AG20443 (cell line): ENCODE data around the gene VEGFA.
A peak's percentile ranks its signal among the peaks of the same experiment; 100 is the strongest.
"Not testable (repeated sequence)": the region's sequence is repeated elsewhere in the genome, so short reads cannot be mapped to it uniquely, and the experiment has no call there.

Experiments
- DNase-seq: peaks from one replicate; pipeline ENCODE4 v3.0.0; 2012; ENCODE audit warnings: low spot score, mixed read lengths

VEGFA gene

DNA sequence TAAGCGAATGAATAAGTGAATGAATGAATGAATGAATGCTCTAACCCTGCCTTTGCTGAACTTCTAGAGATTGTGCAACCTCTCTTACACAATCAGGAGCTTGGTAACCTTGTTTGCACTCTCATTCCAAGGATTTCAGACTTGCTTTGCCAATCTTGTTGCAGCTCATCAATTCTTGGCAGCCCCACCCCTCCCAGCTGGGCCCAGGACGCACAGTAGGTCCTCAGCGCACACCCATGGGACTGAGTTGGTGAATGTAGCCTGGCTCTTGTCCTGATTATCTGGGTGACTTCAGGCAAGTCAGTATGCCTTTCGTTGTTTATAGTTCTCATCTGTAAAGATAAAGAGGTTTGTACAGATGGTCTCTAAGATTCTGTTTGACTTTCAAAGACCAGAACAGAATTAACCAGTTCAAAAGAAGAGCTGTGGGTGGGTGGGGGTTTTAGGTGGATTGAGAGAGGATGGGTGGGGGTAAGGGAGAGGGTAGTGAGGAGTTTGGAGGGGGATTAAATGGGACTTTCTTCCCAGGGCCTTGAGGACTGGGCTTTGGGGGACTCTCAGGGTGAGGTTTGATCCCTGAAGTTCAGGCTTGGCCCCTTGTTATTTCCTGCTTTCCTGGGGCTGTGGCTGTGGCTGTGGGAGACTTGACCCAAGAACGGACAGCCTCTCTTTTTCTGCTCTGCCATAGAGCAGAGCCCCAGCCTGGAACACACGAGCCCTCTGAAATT, 33.2 kb downstream of the VEGFA start:
- DNase-seq, result peak; percentile 29

DNA sequence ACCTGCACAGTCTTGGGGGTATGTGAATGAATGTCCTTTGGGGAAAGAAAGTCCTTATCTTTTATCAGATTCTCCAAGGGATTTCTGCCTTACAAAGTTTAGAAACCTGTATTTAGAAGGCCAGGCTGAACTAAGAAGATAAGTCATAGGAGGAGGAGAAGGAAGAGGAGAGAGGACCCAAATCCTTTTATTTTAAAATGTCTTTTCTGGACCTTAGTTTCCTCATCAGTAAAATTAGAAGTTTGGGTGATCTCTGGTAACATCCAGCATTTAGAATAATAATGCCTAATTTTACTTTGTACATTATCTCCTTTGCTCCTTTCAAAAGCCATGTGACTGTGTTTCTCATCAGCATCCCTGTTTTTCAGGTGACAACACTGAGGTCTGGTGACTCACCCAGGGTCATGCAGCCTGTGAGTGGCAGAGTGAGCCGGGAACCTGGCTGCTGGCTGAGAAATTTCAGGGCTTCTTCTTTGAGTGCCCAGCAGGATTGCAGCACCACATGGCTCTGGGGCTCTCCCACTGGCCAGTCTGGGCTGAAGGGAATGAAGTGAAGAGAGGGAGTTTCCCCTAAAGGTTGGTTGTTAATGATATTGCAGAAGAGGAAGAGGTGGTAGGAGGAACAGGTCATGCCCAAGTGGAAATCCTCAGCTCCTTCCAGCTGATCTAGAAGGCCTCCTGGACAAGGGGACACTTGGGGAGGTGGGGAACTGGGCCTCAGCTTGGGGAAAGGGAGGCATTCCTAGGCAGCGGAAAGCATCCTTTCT, 34.0 kb downstream of the VEGFA start:
- no peak for DNase-seq

DNA sequence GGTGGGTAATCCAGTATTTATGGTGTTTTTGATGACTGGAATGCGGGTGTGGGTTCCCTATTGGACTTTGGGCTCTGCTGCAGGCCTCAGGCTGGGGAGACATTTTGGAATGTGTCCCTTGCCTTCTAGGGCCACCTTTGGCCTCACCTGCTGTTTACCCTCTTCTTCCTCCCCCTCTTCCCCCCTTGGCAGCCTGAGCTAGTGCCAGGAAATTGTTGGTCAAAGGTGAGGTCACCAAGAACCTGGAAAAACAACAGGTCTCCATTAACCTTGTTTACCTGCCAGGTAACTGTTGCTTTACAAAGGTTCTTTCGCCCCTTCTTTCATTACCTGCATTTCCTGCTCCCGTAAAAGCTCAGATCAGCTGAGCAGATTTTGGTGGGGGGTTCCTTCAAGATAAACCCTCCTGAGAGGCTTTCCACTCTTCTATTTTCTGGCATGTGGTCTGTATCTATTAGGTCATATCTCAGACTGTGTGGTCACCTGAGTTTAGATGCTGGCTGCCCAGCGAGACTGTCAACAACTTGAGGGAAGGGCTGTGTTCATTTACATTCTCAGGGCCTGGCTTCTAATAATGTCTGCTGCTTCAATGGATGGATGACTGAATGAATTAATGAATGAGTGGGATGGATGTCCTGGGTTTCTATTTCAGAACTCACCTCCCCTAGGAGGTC, 34.7 kb downstream of the VEGFA start:
- no peak for DNase-seq

DNA sequence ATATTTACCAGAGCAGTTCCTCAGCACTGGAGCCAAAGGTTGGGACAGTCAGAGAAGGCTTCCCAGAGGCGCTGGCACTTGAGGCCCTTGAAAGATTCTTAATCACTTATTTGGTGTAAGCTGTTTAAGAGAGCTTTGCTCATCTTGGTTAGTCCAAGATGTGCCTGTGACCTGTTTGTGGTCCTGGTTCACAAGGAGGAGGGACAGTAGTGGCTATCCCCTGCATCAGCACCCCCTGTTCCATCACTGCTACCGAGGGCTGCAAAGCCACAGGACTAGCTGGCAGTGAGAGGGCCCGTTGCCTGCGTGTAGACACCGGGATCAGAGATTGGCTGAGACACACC, 35.7 kb downstream of the VEGFA start:
- no peak for DNase-seq

DNA sequence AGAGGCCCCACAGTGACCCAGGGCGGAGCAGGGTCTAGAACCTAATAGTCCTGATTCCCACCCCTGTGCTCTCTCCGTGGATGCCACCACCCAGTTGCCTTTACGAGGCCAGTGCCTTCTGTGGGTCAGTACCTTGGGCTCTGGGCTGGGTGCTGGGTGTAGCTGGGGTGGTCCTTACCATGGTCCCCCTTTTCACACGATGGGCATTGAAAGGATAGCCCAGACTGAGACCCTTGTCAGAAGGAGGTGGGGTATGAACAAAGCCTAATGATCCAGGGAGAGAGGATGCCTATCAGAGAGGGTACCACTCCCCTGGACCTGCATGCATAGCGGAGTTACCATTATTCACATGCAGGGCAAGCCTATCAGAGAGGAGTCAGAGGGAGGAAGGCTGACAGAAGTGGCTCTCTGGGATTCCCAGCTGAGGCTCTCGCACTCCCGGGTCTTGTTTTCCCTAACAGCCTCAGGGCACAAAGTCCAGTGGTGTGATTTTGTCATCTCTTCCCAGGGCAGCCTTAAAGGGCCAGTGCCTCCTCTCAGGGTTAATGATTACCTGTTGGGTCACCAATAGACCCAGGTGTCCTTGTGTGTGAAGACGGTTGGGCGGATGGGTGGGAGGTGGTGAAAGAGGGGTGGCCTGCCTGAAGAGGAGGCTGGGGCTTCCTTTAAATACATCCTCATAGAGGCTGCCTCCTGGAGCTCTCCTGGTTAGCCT, 36.2 kb downstream of the VEGFA start:
- DNase-seq, result peak; percentile 26

DNA sequence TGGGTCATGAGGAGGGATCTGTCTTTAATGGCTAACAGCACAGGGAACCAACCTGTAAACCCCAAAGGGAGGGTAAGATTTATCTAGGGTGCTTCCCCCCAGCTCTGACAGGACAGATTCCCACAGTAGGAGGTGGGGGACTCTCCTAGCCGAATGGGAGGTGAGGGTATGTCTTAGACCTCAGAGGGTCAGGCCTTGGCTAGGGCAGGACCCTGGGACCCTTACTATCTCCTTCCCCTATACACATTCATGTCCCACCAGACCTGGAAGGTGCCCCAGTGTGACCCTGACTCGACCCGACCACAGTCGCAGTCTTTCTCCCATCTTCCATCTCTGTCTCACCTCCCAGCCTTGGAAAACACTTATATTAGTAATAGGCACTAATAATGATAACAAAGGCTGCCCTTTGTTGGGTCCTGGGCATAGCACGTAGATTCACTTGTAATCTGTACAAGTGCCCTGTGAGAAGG, 36.8 kb downstream of the VEGFA start:
- DNase-seq, result no peak

DNA sequence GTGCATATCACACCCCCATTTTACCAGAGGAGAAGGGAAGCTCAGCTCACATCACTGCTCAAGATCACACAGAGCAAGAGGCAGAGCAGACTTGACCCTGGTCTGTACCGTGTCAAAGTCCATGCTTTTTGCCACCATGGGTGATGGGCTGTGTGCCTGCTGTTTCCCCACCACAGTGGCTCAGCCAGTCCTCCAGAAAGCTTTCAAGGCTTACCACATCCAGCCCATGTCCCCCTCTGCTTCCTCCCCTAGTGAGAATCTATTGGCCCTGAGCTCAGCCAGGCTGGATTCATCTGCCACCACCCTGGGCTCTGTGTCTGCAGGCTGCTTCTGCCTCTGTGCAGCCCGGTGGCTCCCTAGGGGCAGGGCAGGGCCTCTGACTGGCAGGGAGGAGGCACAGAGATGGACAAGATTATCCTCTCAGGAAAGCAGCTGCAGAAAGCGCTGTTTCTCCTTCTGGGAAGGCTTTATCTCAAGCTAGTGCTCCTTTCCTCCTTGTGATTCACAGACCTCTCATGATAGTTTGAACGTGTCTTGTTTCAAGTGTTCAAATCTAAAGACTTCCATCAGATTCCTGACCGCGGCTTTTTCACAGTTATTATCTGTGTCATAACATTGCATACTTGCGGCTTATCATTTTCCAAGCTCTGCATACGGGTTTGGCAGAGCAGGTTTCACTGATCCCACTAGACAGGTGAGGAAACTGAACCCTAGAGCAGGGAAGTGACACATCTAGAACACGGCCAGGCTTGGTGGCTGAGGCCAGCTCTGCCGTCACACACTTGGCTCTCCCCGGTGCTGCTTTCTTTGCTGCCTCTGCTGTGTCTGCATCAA, 37.4 kb downstream of the VEGFA start:
- DNase-seq, result no peak

DNA sequence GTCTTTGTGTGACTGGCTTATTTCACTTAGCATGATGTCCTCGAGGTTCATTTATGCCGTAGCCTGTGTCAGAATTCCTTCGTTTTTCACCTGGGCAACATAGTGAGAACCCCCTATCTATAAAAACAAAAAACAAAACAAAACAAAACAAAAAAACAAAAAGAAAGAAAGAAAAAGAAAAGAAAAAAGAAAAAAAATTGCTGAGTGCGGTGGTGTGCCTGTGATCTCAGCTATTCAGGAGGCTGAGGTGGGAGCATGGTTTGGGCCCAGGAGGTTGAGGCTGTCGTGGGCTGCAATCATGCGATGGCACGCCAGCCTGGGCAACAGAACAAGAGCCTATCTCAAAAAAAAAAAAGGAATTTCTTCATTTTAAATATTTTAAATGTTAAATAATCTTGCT, 38.4 kb downstream of the VEGFA start:
- no peak for DNase-seq

DNA sequence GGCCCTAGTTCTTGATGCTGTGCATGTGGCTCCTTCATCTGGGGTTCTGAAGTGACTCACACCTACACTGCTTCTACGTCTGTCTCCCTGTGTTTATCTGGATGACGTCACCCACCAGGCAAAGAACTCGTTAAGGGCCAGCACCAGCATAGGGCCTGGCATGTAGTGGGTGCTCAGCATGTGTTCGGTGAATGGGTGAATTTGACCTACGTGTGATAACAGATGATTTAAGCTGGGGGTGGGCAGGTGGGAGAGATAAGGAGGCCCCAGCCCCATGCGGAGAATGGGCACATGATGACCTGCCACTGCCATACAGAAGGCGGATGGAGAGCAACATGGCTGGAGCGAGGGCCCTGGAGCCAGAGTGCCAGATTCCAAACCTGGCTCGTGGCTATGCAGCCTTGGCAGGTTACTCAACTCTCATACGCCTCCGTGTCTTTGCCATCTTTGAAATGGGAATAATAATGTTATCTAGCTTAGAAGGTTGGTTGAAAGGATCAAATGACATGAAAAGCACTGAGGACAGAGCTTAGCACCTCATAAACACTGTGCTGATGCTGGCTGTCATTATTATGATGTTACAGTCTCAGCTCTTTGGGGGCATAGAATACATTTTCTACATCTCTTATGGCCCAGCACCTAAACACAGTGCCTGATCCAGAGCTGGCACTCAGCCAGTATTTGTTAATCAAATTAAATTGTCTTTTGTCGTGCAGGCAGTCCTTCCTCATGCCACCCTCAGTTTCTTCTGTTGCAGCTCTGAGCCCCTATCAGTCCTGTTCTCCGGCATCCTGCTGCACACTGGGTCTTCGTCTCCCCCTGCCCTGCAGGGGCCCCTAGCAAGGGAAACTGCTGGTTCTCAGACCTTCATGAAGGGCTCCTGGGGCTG, 39.6 kb downstream of the VEGFA start:
- DNase-seq, result no peak

DNA sequence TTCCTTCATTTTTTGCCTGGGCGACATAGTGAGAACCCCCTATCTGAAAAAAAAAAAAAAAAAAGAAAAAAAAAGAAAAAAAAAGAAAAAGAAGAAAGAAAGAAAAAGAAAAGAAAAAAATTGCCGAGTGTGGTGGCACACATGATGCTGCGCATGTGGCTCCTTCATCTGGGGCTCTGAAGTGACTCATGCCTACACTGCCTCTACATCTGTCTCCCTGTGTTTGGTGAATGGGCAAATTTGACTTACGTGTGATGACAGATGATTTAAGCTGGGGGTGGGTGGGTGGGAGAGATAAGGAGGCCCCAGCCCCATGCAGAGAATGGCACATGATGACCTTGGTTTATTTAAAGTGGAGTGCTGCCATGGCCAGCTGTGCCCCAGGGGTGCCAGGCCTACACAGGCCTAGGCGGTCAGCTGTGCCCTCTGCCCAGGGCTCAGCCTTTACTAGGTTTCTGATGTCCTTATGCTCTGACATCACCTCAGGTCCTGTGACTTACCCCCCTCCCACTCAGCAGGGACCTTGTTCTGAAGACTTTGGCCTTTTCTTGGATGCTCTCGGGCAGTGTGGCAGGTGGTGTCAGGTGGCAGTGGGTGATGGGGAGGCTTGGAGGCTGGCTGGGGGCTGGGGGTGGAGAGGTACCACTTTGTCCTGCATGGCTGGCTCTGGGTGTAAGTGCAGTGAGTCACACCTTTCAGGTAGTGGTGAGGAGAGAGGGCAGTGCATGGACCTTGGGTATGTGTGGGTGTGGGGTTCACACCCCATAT, 41.1 kb downstream of the VEGFA start:
- no peak for DNase-seq

DNA sequence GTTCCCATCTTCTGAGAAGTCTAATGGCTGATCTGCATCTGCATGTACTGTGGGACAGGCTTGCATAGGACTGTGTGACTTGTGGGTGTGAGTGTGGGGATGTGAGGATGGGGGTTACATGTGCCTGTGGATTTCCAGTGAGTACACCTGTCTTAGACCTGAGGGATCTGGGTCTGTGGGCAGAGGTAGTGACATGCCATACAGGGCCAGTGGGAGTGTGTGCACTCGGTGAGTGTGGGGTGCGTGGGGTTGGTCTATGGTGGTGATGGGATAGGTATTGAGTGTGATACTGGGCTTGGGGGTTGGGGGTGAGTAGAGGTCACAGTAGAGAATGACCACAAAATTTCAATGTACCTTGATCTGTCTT, 41.7 kb downstream of the VEGFA start:
- DNase-seq, result no peak

DNA sequence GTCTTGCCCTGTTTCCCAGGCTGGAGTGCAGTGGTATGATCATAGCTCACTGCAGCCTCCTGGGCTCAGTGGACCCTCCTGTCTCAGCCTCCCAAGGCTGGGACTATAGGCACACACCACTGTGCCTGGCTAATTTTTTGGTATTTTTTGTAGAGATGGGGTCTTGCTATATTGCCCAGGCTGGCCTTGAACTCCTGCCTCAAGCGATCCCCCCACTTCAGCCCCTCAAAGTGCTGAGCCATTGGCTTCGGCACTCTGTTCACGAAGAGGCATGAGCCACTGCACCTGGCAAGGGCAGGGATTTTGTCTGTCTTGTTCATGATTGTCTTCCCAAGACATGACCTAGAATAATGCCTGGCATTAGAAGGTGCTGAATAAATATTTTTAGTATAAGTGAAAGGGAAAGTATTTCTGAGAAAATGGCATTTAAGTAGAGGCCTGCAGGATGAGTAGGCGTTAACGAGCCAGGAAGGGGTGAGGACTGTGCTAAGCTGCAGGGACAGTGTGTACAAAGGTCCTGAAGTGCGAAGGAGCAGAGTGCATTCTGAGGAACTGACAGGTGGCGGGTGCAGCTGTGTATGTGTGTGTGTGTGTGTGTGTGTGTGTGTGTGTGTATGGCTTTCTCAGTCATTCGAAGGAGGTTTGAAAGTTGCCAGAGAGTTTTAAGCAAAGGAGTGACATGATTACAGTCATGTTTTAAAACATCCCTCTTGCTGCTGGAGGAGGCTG, 43.0 kb downstream of the VEGFA start:
- DNase-seq, result no peak

DNA sequence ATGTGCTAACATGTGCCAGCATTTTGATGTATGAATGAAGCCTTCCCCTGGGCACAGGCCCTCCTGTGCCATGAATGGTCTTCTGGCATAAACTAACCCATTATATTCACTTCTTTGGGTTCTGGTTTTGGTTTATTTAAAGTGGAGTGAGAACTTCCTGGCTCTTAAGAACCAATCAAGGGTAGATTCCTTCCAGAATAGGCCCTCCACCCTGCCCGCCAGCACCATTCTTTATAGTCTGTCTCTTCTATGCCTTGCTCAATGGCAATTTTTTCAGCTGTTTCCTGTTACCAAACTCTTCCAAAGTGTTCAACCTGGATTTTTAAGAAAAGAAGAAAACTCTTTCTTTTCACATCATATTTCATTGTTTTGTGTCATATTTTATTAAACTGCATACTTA, 44.1 kb downstream of the VEGFA start:
- no peak for DNase-seq

DNA sequence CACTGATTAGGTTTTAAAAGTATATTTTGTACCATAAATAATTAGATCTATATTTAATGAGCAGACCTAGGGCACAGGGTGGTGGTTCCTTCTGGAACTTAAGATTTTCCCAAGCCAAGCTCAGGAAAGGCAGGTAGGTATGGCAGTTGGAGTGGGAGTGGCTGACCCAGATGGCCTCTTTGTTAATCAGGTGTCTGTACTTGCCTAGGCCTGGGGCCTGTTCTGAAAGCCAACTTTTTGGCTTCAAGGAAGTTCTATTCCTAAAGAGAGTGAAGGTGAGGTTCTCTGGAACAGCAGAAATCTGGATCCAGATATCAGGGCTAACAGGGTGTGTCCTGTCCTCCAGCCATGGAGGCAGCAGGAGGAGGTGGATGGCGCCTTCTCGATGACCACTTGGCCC, 44.9 kb downstream of the VEGFA start:
- no peak for DNase-seq

DNA sequence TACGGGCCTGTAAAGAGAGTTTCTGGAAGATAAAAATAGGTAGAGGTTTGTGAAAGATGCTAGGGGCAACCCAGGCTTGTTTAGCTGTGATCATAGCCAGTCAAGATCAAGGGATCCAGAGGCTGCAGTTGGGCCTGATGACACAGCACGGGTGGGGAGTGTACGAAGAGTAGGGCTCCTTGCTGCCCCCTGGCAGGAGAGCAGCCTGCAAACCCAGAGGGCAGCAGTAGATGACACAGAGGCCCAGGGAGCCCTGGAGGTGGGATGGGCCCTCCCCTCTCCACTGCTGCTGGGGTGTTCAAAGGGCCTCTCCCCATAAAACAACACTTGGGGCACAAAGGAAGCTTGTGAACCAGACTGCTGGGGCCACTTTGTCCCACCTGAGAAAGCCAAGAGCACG, 47.2 kb downstream of the VEGFA start:
- peak; percentile 77 for DNase-seq

DNA sequence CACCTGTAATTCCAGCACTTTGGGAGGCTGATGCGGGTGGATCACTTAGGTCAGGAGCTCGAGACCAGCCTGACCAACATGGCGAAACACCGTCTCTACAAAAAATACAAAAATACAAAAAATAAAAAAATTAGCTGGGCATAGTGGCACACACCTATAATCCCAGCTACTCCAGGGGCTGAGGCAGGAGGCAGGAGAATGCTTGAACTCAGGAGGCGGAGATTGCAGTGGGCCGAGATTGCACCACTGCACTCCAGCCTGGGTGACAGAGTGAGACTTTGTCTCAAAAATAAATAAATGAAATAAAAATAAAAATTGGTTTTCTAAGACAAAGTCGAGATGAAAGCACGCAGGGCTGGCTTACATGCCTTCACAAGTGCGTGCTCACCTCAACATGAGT, 49.0 kb downstream of the VEGFA start:
- DNase-seq, result not testable (repeated sequence)

DNA sequence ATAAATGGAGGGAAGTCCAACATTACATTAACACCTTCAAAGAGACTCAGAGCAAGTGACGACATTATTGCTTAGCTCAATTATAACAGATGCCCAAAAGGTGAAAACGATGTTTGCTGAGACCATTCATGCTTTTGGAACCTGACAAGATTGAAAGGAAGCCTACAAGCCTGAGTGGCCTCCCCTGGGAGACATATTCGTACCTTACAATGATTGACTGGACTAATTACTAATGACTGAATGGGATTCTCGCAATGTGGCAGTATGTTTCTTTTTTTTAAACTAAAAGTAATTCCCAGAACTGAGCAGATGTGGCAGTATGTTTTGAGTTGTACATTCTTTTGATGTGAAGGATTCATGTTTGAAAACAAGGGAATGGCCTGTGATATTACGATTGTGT, 49.9 kb downstream of the VEGFA start:
- no peak for DNase-seq

DNA sequence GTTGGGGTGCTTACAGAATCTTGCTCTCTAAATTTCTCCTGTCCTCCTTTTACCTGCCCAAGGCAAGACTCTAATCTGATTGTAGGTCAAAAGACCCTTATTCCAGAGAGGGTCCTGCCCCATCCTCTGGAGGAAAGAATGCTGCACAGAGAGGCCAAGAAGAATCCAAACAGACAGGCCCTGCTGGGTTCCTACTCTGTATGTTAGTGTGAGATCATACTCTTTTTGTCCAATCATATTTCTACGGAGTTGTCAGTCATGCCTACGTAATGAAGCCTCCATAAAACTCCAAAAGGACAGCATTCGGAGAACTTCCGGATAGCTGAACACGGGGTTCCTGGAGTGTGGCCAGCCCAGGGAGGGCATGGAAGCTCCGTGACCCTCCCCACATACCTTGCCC, 50.5 kb downstream of the VEGFA start:
- DNase-seq, result no peak
